Central memory CD8-positive, alpha-beta T cell (primary cell): Measurements from ENCODE around the gene PACS2.

Experiments
- ATAC-seq: fragments of 150-1000 bp; cut with Tn5 transposase; replicated peaks from 2 replicates; pipeline ENCODE4 v1.10.0; 2022; ENCODE audit warnings: mild to moderate bottlenecking, moderate FRiP score, moderate number of reproducible peaks; ENCODE audit not compliant: poor library complexity, severe bottlenecking; ENCODE audit errors: extremely low read depth
- DNase-seq, 2 donors: peaks; one replicate each; pipeline ENCODE4 v3.0.0; 2021; ENCODE audit warnings: low spot score in 2 of 2
- H3K27ac Mint-ChIP-seq: one replicate; pipeline ENCODE4 v1.8.0; 2022; ENCODE audit warnings: low read depth, mild to moderate bottlenecking, moderate library complexity, mixed read lengths
- H3K27me3 Mint-ChIP-seq: one replicate; pipeline ENCODE4 v1.8.0; 2022; ENCODE audit warnings: mixed read lengths
- H3K36me3 Mint-ChIP-seq: one replicate; pipeline ENCODE4 v1.8.0; 2022; ENCODE audit warnings: mild to moderate bottlenecking, moderate library complexity, mixed read lengths; ENCODE audit not compliant: insufficient read depth
- H3K4me1 Mint-ChIP-seq: one replicate; pipeline ENCODE4 v1.8.0; 2022; ENCODE audit warnings: mixed read lengths
- H3K4me3 Mint-ChIP-seq: one replicate; pipeline ENCODE4 v1.8.0; 2022; ENCODE audit warnings: mild to moderate bottlenecking, moderate library complexity, mixed read lengths
- H3K9me3 Mint-ChIP-seq: one replicate; pipeline ENCODE4 v1.8.0; 2022; ENCODE audit warnings: mixed read lengths

The PACS2 gene

GRCh38 chr14:105346876-105347586 lies 32.5 kb downstream of the PACS2 start:
- H3K27ac Mint-ChIP-seq = no peak overlapping the region
- H3K27me3 Mint-ChIP-seq = no peaks in the 10 kb centered on the region
- H3K4me3 Mint-ChIP-seq = no peak overlapping the region
- DNase-seq = no peak
- H3K36me3 Mint-ChIP-seq = no peaks in the 10 kb centered on the region
- no peak for ATAC-seq
- H3K4me1 Mint-ChIP-seq = peaks cover 11% of the 10 kb centered on the region
- no peaks in the 10 kb centered on the region for H3K9me3 Mint-ChIP-seq

DNA sequence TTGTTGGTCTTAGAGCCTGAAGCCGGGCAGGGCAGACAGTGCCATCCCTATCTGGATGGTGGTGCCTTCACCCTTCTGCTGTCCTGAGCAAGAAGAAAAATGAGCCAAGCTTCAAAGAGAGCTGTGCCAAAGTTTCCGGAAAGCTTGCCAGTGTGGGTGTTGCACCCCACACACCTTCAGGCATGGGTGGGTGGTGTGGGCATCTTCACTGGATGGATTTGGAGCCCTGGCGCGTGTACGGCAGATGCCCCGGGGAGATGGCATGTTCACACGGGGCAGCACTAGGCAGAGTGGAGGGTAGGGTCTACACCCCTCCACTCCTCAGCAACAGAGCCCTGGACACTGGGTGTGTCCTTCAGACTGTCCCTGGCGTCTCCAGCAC lies 33.0 kb downstream of the PACS2 start:
- H3K36me3 Mint-ChIP-seq = no peaks in the 10 kb centered on the region
- no peak overlapping the region for H3K27ac Mint-ChIP-seq
- no peak overlapping the region for H3K4me3 Mint-ChIP-seq
- DNase-seq (no peak), ATAC-seq (no peak)
- no peaks in the 10 kb centered on the region for H3K9me3 Mint-ChIP-seq
- peaks cover 11% of the 10 kb centered on the region for H3K4me1 Mint-ChIP-seq
- H3K27me3 Mint-ChIP-seq = no peaks in the 10 kb centered on the region

GRCh38 chr14:105348169-105348944 lies 33.8 kb downstream of the PACS2 start:
- no peaks in the 10 kb centered on the region for H3K9me3 Mint-ChIP-seq
- H3K4me1 Mint-ChIP-seq = peaks cover 6% of the 10 kb centered on the region

GRCh38 chr14:105348945-105349699 lies 34.6 kb downstream of the PACS2 start:
- Mint-ChIP-seq H3K36me3 (no peaks in the 10 kb centered on the region), H3K27ac (no peak overlapping the region), H3K4me1 (peaks cover 6% of the 10 kb centered on the region), H3K9me3 (no peaks in the 10 kb centered on the region), H3K27me3 (no peaks in the 10 kb centered on the region), H3K4me3 (no peak overlapping the region)
- DNase-seq = no peak
- ATAC-seq = no peak

More at GRCh38 chr14:105348169-105348944, 33.8 kb downstream of the PACS2 start:
- DNase-seq (no peak), ATAC-seq (no peak)
- Mint-ChIP-seq H3K4me3 (no peak overlapping the region), H3K27ac (no peak overlapping the region), H3K36me3 (no peaks in the 10 kb centered on the region), H3K27me3 (no peaks in the 10 kb centered on the region)

DNA sequence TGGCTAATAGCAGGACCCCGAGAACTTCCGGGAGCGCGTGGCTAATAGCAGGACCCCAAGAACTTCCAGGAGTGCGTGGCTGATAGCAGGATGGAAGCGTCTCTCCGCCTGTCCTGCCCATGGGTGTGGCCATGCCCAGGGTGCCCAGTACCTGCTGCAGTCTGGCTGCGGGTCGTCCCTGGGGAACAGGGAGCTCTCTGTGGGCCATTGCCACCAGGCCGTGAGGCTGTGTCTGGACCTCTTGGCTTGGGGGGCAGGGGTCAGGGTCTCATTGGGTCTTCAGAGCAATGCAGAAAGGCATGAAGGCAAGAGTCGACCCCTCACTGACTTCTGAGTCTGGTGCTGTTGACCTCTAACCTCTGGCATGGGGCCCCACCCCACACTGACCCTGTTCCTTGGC lies 35.4 kb downstream of the PACS2 start:
- no peak for ATAC-seq
- Mint-ChIP-seq H3K9me3 (no peaks in the 10 kb centered on the region), H3K4me3 (no peak overlapping the region)

DNA sequence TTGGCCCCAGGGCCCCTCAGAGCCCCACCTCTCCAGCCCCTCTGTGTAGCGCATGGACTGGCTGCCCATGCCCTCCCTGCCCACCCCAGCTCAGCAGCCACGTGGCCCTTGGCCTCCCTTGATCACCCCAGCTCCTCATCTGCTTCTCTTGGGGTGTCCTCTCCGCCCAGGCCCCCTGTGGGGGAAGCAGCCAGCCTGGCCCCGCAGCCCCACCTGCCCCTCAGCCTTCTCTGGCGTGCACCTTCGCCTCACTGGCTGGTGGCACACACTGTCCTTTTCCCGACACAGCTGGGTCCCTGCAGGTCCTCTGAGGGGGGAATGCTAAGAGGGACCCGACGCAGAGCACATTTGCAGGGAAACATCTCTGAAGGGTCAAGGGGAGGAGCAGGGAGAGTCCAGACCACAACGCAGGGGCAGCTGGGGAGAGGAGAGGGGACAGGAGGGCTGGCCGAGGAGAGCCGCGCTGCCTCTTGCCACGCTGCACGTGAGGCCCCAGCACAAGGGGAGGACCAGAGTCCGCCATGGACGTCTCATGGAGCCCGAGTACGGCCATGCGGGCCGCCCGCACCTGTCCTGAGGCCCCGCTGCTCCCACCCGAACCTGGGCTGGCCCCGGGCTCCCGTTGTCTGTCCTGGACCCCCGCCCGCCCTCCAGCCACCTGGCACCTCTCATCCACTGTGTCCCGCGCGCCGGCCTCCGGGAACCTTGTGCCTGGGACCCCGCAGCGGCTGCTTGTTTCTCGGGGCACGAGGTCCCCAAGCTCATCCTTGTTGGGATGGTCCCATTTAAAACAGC lies 36.1 kb downstream of the PACS2 start:
- H3K36me3 Mint-ChIP-seq = no peaks in the 10 kb centered on the region
- H3K27me3 Mint-ChIP-seq = no peaks in the 10 kb centered on the region
- H3K4me1 Mint-ChIP-seq = peaks cover 3% of the 10 kb centered on the region
- ATAC-seq = no peak
- H3K27ac Mint-ChIP-seq = no peak overlapping the region
- no peak overlapping the region for H3K4me3 Mint-ChIP-seq
- DNase-seq = no peak
- no peaks in the 10 kb centered on the region for H3K9me3 Mint-ChIP-seq

More for the DNA sequence above, 35.4 kb downstream of the PACS2 start:
- Mint-ChIP-seq H3K36me3 (no peaks in the 10 kb centered on the region), H3K27ac (no peak overlapping the region), H3K4me1 (peaks cover 6% of the 10 kb centered on the region), H3K27me3 (no peaks in the 10 kb centered on the region)
- no peak for DNase-seq

DNA sequence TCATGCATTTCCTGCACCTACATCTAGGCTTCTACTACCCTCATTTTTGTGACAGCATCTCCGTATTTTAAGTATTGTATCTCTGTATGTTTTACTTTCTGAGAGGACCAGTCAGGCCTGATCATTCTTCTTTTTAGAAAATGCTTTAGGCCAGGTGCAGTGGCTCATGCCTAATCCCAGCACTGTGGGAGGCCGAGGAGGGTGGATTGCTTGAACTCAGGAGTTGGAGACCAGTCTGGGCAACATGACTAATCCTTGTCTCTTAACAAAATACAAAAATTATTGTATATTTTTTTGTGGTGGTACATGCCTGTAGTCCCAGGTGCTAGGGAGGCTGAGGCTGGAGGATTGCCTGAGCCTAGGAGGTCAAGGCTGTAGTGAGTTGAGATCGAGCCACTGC lies 36.9 kb downstream of the PACS2 start:
- H3K27ac Mint-ChIP-seq = no peak overlapping the region
- no peaks in the 10 kb centered on the region for H3K27me3 Mint-ChIP-seq
- no peaks in the 10 kb centered on the region for H3K36me3 Mint-ChIP-seq
- no peak overlapping the region for H3K4me3 Mint-ChIP-seq
- H3K4me1 Mint-ChIP-seq = no peaks in the 10 kb centered on the region
- H3K9me3 Mint-ChIP-seq = no peaks in the 10 kb centered on the region
- no peak for DNase-seq
- ATAC-seq = no peak

GRCh38 chr14:105351920-105352851 lies 37.6 kb downstream of the PACS2 start:
- Mint-ChIP-seq H3K36me3 (no peaks in the 10 kb centered on the region), H3K4me3 (no peak overlapping the region), H3K9me3 (no peaks in the 10 kb centered on the region), H3K4me1 (no peaks in the 10 kb centered on the region), H3K27me3 (no peaks in the 10 kb centered on the region), H3K27ac (no peak overlapping the region)
- peak; percentile 98 for ATAC-seq
- peak; percentile 85 to 86 for DNase-seq

DNA sequence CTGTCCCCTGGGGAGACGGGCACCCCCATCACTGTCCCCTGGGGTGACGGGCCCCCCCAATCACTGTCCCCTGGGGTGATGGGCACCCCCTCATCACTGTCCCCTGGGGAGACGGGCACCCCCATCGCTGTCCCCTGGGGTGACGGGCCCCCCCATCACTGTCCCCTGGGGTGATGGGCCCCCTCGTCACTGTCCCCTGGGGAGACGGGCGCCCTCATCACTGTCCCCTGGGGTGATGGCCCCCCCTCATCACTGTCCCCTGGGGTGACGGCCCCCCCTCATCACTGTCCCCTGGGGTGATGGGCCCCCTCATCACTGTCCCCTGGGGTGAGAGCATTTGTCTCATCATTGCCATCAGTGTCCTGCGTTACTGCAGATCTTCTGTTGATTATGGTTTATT lies 38.6 kb downstream of the PACS2 start:
- ATAC-seq = no peak
- DNase-seq = no peak
- no peaks in the 10 kb centered on the region for H3K4me1 Mint-ChIP-seq
- H3K27me3 Mint-ChIP-seq = no peaks in the 10 kb centered on the region
- no peaks in the 10 kb centered on the region for H3K36me3 Mint-ChIP-seq
- no peak overlapping the region for H3K4me3 Mint-ChIP-seq
- no peaks in the 10 kb centered on the region for H3K9me3 Mint-ChIP-seq
- H3K27ac Mint-ChIP-seq = no peak overlapping the region

GRCh38 chr14:105354541-105354940 lies 40.0 kb downstream of the PACS2 start:
- Mint-ChIP-seq H3K4me1 (no peaks in the 10 kb centered on the region), H3K9me3 (no peaks in the 10 kb centered on the region), H3K27me3 (no peaks in the 10 kb centered on the region), H3K4me3 (no peak overlapping the region), H3K36me3 (no peaks in the 10 kb centered on the region), H3K27ac (no peak overlapping the region)
- DNase-seq (no peak), ATAC-seq (no peak)

GRCh38 chr14:105355049-105355575 lies 40.6 kb downstream of the PACS2 start:
- no peak for ATAC-seq
- Mint-ChIP-seq H3K36me3 (no peaks in the 10 kb centered on the region), H3K27me3 (no peaks in the 10 kb centered on the region), H3K27ac (no peak overlapping the region), H3K9me3 (no peaks in the 10 kb centered on the region), H3K4me1 (no peaks in the 10 kb centered on the region), H3K4me3 (no peak overlapping the region)
- DNase-seq = no peak
